SK-N-SH (cell line): ENCODE measurements around the gene GABRA5. TPM values are rescaled to one million over a fixed set of nuclear protein-coding genes. Genes with fewer than 3 reads are reported as not detected.

Experiments used
- CTCF ChIA-PET: fragments of 300-600, 350-600 bp; formaldehyde crosslinking; extraction: SDS; loops from one replicate; lab custom pipeline; 2021; lab: Yijun Ruan, JAX
- POLR2A ChIA-PET: fragments of 350-600 bp; sonication (Branson Sonifier 250); formaldehyde crosslinking; extraction: SDS; loops from one replicate; lab custom pipeline; 2020; ENCODE audit warnings: antibody characterized with exemption, inconsistent platforms; lab: Yijun Ruan, JAX
- DNase-seq: peaks from one replicate; pipeline ENCODE4 v3.0.0; 2012
- H2AFZ ChIP-seq: fragments of 200-600 bp; sonication (generic); 2 replicates; pipeline ENCODE4 v1.8.1; 2016; ENCODE audit warnings: antibody characterized with exemption, mild to moderate bottlenecking, low read depth
- H3F3A ChIP-seq: fragments of 200-600 bp; sonication (generic); replicated peaks from 2 replicates; pipeline ENCODE3; 2016; ENCODE audit warnings: antibody characterized with exemption, mild to moderate bottlenecking; ENCODE audit not compliant: insufficient read depth
- H3K27ac ChIP-seq, 2 experiments: fragments of 200-500 bp in 1 of 2; fragments of 200-600 bp in 1 of 2; sonication (Bioruptor generic) in 1 of 2; sonication (generic), shearing (Covaris generic) in 1 of 2; 2 replicates each; pipeline versions ENCODE4 v1.5.1 to v1.6.1; 2014 to 2016; ENCODE audit warnings: low read depth in 2 of 2, inconsistent platforms in 1 of 2, low read length in 1 of 2, mild to moderate bottlenecking in 1 of 2, mixed read lengths in 1 of 2
- H3K27me3 ChIP-seq: fragments of 200-600 bp; sonication (generic), shearing (Covaris generic); 2 replicates; pipeline ENCODE4 v1.6.1; 2016; ENCODE audit warnings: mixed run types; ENCODE audit not compliant: insufficient read depth
- H3K36me3 ChIP-seq, 2 experiments: fragments of 200-500 bp in 1 of 2; fragments of 200-600 bp in 1 of 2; sonication (Bioruptor generic) in 1 of 2; sonication (generic) in 1 of 2; replicated peaks in 1 of 2; 2 replicates each; pipeline versions ENCODE3 to v1.5.1; 2014 to 2016; ENCODE audit warnings: low read length in 1 of 2, mild to moderate bottlenecking in 1 of 2; ENCODE audit not compliant: insufficient read depth in 2 of 2, control insufficient read depth in 1 of 2
- H3K4me1 ChIP-seq, 2 experiments: fragments of 200-500 bp in 1 of 2; fragments of 200-600 bp in 1 of 2; sonication (Bioruptor generic) in 1 of 2; sonication (generic), shearing (Covaris generic) in 1 of 2; 2 replicates each; pipeline versions ENCODE4 v1.5.1 to v1.6.1; 2014 to 2016; ENCODE audit warnings: low read depth in 1 of 2, low read length in 1 of 2, mixed run types in 1 of 2; ENCODE audit not compliant: insufficient read depth in 2 of 2, control insufficient read depth in 1 of 2
- H3K4me2 ChIP-seq: fragments of 200-600 bp; sonication (generic), shearing (Covaris generic); 2 replicates; pipeline ENCODE4 v1.6.1; 2017; ENCODE audit warnings: mixed run types
- H3K4me3 ChIP-seq, 2 experiments: fragments of 200-500 bp in 1 of 2; fragments of 200-600 bp in 1 of 2; sonication (Bioruptor generic) in 1 of 2; sonication (generic), shearing (Covaris generic) in 1 of 2; 2 replicates each; pipeline versions ENCODE4 v1.5.1 to v1.8.1; 2014 to 2016; ENCODE audit warnings: low read depth in 2 of 2, inconsistent platforms in 1 of 2, low read length in 1 of 2, mild to moderate bottlenecking in 1 of 2, mixed read lengths in 1 of 2, moderate library complexity in 1 of 2
- H3K79me2 ChIP-seq: fragments of 200-600 bp; sonication (generic); 2 replicates; pipeline ENCODE4 v1.8.1; 2017; ENCODE audit warnings: mild to moderate bottlenecking; ENCODE audit not compliant: insufficient read depth
- H3K9ac ChIP-seq: fragments of 200-600 bp; sonication (generic); 2 replicates; pipeline ENCODE4 v1.6.1; 2017; ENCODE audit warnings: mixed run types
- H3K9me2 ChIP-seq: fragments of 200-600 bp; sonication (generic); 2 replicates; pipeline ENCODE4 v1.6.1; 2017; ENCODE audit warnings: mixed run types
- H3K9me3 ChIP-seq: fragments of 200-600 bp; sonication (generic); 2 replicates; pipeline ENCODE4 v1.6.1; 2017; ENCODE audit warnings: mixed run types, mild to moderate bottlenecking, moderate library complexity
- H4K20me1 ChIP-seq: fragments of 200-600 bp; sonication (generic); 2 replicates; pipeline ENCODE4 v1.6.1; 2017; ENCODE audit warnings: mild to moderate bottlenecking, mixed run types; ENCODE audit not compliant: insufficient read depth
- ELF1 ChIP-seq: IDR thresholded peaks from 2 replicates; pipeline ENCODE4 v1.4.0; 2012
- FOSL2 ChIP-seq: IDR thresholded peaks from 2 replicates; pipeline ENCODE4 v1.4.0; 2012; ENCODE audit warnings: low read depth, mild to moderate bottlenecking, moderate library complexity, borderline replicate concordance
- FOXJ3 ChIP-seq: sonication (generic); formaldehyde crosslinking; IDR thresholded peaks from 2 replicates; pipeline ENCODE4 v1.5.1; 2020; ENCODE audit warnings: mild to moderate bottlenecking, missing genetic modification reagents
- MEF2A ChIP-seq: IDR thresholded peaks from 2 replicates; pipeline ENCODE4 v1.4.0; 2012; ENCODE audit warnings: low read depth, borderline replicate concordance
- NFIC ChIP-seq: IDR thresholded peaks from 2 replicates; pipeline ENCODE4 v1.4.0; 2012; ENCODE audit warnings: borderline replicate concordance
- PBX3 ChIP-seq: IDR thresholded peaks from 2 replicates; pipeline ENCODE4; 2012
- USF1 ChIP-seq: IDR thresholded peaks from 2 replicates; pipeline ENCODE4 v1.4.0; 2012; ENCODE audit warnings: low read depth, borderline replicate concordance
- WGBS: methylation state at CpG from one replicate; pipeline ENCODE4 v1.1.6; 2017; ENCODE audit warnings: low lambda C conversion rate; 5-methylcytosine and 5-hydroxymethylcytosine counted together
- polyA plus RNA-seq, 3 experiments: library from polyadenylated mRNA; depleted of rRNA; stranded (reverse); fragments of >200 nt; gene quantifications; 2 replicates each; pipeline ENCODE4 v1.2.3, GENCODE V29; 2012
- TF ChIP-seq, protein P1 (sequence below): fragments of 200-600 bp; sonication (generic); IDR thresholded peaks from 2 replicates; pipeline ENCODE4 v1.6.1; 2017; ENCODE audit warnings: antibody characterized with exemption, mild to moderate bottlenecking, moderate library complexity
- TF ChIP-seq, protein P2 (sequence below): IDR thresholded peaks from 2 replicates; pipeline ENCODE4 v1.6.1; 2012; ENCODE audit warnings: mild to moderate bottlenecking, low read depth, low read length, moderate library complexity

Gene GABRA5
- polyA plus RNA-seq, 1 of the 3 experiments (the other 2 are of a cell fraction): not detected

- Histone ChIP-seq H3K9me3 (no peaks in the 10 kb centered on the region), H4K20me1 (no peaks in the 10 kb centered on the region), H3K36me3 (no peaks in the 10 kb centered on the region), H3K27ac (no peak within 1 kb of the TSS), H3K4me2 (no peak within 1 kb of the TSS), H2AFZ (no peak within 1 kb of the TSS), H3K9ac (no peak within 1 kb of the TSS), H3K4me3 (peak within 1 kb of the TSS in 1 of 2 experiments; percentile 43; a peak in 2 of 4 replicates), H3K9me2 (no peaks in the 10 kb centered on the region), H3F3A (no peaks in the 10 kb centered on the region), H3K27me3 (no peaks in the 10 kb centered on the region), H3K4me1 (no peaks in the 10 kb centered on the region; a peak in 1 of 4 replicates), H3K79me2 (no peaks in the 10 kb centered on the region)
- TF ChIP-seq, protein P1, sequence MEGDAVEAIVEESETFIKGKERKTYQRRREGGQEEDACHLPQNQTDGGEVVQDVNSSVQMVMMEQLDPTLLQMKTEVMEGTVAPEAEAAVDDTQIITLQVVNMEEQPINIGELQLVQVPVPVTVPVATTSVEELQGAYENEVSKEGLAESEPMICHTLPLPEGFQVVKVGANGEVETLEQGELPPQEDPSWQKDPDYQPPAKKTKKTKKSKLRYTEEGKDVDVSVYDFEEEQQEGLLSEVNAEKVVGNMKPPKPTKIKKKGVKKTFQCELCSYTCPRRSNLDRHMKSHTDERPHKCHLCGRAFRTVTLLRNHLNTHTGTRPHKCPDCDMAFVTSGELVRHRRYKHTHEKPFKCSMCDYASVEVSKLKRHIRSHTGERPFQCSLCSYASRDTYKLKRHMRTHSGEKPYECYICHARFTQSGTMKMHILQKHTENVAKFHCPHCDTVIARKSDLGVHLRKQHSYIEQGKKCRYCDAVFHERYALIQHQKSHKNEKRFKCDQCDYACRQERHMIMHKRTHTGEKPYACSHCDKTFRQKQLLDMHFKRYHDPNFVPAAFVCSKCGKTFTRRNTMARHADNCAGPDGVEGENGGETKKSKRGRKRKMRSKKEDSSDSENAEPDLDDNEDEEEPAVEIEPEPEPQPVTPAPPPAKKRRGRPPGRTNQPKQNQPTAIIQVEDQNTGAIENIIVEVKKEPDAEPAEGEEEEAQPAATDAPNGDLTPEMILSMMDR: no peak
- TF ChIP-seq ELF1: no peak
- TF ChIP-seq NFIC: no peak
- no peak for TF ChIP-seq FOXJ3 (CRISPR knock-in tag)
- TF ChIP-seq PBX3: no peak
- no peak for TF ChIP-seq MEF2A
- TF ChIP-seq, protein P2, sequence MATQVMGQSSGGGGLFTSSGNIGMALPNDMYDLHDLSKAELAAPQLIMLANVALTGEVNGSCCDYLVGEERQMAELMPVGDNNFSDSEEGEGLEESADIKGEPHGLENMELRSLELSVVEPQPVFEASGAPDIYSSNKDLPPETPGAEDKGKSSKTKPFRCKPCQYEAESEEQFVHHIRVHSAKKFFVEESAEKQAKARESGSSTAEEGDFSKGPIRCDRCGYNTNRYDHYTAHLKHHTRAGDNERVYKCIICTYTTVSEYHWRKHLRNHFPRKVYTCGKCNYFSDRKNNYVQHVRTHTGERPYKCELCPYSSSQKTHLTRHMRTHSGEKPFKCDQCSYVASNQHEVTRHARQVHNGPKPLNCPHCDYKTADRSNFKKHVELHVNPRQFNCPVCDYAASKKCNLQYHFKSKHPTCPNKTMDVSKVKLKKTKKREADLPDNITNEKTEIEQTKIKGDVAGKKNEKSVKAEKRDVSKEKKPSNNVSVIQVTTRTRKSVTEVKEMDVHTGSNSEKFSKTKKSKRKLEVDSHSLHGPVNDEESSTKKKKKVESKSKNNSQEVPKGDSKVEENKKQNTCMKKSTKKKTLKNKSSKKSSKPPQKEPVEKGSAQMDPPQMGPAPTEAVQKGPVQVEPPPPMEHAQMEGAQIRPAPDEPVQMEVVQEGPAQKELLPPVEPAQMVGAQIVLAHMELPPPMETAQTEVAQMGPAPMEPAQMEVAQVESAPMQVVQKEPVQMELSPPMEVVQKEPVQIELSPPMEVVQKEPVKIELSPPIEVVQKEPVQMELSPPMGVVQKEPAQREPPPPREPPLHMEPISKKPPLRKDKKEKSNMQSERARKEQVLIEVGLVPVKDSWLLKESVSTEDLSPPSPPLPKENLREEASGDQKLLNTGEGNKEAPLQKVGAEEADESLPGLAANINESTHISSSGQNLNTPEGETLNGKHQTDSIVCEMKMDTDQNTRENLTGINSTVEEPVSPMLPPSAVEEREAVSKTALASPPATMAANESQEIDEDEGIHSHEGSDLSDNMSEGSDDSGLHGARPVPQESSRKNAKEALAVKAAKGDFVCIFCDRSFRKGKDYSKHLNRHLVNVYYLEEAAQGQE: no peak
- no peak for TF ChIP-seq USF1
- TF ChIP-seq FOSL2: no peak
- peak; percentile 79 for DNase-seq
- 18% methylated on average over 15 of the region's 33 CpGs for WGBS
- POLR2A ChIA-PET: no interaction called here
- CTCF ChIA-PET: interaction anchor here (0.7 to 3.8 kb wide), 7 partner anchors 13 to 1021 kb away, joined by 3 to 22 read pairs (median 5); no protein-coding TSS in a partner anchor
Measured at GRCh38 chr15:26970712-26971210, 103.9 kb downstream of the GABRA5 start, which contains the start of gene GABRG3. TSS of gene GABRG3 (plus strand) at chr15:26971181.
